Fibroblast of skin of right quadriceps (primary cell): ENCODE data around the gene COL6A3.

ENCODE experiments used
- DNase-seq: peaks from one replicate; pipeline ENCODE4 v3.0.0-alpha.2; 2013

The COL6A3 gene

DNA sequence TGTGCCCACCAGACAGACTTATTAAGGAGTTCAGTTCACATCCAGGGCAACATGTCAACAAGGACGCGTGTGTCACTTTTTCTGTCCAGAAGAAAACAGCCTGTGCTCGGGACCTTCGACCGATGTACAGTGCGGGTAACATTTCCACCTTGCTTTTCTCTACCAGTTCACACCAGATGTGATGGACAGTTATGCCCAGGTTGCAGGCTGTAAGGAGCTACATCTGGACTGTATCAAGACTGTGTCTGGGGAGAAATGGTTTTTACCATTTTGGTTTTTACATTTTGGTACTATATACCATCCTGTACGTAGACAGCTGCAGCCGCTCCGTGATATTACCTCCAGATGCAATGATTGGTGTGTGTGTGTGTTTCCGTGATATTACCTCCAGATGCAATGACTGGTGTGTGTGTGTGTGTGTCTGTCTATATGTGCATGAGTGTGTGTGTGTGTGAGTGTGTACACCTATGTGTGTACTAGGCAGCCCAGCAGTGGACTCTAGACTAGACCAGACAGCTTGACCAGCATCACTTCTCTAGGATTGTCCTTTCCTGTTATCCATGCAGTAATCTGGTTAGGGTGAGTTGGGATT is 118.0 kb downstream of the COL6A3 start:
- DNase-seq: no peak

DNA sequence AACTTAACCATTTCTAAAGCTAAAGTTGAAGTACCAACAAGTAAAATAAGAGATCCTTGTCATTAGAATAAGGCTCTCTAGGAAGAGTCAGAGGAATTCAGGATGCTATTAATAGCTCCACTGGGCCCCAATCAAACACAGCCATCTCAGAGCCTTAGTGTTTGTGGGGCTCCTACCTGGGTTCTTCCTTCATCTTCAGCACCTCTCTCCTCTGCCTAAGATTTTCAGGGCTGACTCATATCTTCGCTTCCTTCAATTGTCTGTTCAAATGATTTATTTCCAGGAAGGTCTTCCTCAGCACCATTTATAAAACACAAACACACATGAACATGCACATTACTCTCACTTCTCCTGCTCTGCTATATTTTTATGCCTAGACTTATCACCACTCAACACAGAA is 119.5 kb downstream of the COL6A3 start:
- no peak for DNase-seq

DNA sequence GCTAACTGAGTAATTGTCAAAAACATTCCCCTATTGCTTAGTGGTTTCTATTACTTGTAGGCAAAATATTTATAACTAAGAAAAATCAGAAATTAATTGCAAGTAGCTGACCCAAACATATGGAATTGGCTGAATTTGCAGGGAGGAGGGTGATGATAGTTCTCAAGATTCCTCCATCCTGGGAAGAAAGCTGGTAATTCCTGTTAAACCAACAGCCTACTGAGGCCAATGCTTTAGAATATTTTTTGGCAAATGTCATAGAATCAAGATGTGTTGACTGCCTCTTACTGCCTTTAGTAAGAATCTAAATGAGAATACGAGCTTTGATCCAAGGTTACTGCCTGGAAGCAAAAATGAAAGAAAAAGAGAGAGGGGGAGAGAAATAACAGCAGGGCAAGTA is 120.0 kb downstream of the COL6A3 start:
- peak; percentile 90 for DNase-seq

DNA sequence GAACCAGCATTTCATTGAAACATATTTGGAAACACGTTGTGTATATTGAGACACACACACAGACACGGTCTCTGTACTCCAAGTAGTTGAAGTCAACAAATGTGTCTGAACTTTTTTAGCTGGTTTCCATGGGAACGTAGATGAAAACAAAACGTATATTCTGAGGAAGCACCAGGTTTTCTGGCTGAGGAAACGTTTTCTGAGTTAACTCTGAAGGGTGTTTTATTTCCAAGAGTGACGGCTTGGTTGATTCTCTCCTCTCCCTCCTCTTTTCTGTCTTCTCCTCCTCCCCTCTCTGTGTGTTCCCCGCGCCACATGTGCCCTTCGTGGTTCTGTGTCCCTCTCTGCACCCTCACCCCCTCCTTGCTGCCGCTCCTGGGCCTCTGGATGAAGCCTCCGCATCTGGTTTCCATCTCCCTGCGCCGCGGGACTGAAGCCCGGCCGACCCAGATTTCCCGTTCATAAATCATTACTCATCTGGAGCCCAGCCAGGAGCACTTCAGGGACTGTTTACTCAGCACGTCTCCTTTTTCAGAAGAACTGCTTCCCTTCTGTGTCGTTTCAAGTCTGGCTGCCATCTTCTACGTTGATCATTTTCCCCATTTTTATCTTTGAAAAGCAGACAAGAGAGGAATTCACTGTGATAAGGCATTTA is 122.7 kb downstream of the COL6A3 start:
- DNase-seq: peak; percentile 100

DNA sequence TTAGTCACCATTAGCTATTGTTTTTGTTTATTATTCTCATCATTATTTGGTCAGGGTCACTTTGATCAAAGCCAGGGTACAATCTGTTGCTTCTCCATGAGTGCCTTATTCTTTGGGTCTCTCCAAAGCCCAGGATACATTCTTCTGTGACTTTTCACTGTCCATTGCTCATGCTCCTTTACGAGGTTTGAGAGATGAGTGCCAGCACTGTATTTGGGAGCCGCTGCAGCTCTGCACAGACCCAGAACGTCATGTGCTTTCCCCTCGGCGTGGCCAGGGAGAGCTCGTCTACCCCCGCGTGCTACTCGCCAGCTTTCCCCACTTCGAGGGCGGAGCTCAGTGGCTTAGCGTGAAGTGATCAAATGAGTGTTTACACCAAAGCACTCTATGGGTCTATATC is 123.7 kb downstream of the COL6A3 start:
- DNase-seq: peak; percentile 80

DNA sequence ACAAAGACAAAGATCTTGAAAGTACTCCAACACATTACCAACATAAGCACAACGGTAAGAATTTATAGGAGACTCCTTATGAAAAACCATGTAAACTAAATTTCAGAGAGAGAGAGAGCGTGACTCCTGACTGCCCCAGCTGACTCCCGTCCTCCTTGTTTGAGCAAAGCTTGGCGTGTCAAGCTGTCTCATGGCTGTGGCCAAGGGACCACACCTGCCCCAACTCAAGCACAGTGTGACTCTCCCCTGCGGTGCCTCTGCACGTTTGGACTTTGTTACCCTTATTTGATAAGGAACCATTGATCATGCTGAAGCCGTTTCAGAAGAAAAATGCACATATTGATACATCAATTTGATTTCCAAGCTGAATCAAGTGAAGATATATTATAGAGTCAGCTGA is 124.8 kb downstream of the COL6A3 start:
- no peak for DNase-seq

DNA sequence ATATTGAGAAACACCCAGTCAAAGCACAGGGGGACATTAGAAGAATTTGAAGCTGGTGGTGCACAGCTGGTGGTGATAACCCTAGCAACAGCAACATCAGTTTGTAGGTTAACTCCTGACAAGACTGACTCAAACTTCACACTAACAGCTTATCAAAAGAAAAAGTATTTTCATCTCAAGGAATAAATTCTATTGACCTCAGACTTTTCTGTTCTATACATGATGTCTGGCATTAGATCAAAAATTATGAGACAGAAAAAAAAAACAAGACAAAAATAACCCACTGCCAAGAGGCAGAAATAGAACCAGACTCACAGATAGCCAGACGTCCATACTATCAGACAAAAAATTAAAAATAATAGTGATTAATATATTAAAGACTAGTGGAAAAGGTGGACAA is 126.1 kb downstream of the COL6A3 start:
- no peak for DNase-seq

DNA sequence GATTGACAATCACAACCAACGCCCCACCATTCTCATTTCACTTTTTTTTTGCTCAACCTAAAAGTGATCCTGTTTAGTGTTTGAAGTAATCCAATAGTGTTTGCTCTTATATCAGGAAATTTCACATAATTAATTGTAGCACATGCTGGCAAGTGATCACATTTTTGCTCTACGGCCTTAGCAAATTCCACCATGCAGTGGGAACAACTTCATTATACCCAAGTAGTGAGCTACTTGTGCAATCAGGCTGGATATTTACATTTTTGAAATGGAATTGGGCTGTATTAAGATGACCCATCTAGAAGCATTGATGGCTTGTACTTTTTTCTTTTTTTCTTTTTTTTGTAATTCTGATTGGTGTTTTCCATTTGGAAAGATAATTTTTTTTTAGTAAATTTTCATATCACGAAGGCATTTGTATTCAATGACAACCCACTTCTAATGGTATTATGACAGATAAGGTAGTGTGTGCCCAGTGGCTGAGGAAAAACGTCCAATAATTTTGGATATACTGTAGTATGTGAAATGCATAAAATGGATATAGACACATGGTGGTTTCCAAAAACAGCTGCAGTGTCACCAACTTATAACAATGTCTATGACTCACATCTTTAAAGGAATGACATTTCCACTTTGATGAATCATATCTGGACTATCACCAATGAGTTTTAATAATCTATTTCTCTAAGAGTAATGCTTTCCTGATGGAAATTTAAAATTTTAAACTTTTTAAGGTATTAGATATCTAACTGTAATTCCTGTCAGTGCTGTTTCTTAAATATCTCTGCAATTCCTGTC is 130.6 kb downstream of the COL6A3 start:
- DNase-seq: peak; percentile 79

DNA sequence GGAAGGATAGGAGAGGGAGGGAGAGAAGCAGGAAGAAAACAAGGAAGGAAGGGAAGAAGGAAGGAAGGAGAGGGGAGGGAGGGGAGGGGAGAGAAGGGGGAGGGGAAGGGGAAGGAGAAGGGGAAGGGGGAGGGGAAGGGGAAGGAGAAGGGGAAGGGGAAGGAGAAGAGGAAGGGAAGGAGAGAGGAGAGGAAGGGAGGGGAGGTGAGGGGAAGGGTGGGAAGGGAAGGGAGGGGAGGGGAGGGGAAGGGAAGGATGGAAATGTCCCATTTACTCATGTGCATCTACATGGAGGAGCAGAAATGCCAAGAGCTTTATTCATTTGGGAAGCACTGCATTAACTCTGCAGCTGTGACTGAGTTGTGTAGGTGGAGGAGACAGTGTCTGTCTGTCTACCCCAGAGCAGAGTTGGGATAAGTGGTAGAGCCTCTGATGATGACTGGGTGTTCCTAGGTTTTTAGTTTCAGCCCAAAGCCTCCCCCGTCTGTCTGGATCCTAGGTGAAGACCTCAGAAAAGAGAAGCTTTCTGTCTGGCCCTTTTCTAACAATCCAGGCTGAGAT is 131.3 kb downstream of the COL6A3 start:
- DNase-seq: peak; percentile 83

DNA sequence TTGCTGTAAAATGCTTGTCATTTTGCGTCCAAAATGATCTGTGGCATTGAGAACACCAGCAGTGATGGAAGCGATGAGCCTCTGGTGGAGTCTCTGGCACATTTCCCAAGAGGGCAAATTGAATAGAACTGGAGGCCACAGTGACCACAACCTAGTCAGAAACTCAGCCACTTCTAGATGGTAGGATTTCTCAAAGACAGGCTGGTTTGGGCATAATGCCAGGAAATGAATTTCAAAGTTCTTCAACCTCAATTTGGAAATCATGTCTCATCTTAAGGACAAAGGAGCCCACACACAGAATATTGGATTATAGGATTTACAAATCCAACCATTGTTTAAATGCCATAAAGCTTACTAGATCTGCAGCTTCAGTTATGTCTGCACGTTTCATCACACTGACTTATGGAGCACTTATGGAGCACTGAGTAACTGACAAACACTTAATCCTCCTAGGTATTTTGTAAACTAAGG is 132.1 kb downstream of the COL6A3 start:
- DNase-seq: peak; percentile 99

DNA sequence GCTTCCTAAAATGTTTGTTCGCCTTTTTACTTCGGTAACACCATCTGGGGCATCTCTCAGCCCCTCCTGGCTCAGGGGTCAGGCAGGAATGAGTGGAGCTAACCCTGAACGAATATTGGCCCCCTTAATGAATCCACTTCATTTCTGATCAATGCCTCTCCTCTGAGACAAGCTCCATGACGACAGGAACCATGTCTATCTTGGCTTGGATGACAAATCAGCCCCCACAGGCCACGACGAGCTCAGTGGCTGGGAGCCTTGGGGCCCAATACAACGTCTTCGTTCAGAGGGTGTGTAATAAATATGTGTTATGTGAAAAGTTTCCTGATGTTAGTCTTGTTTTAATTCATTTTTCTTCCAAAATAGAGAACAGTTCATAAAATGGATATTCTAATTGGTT is 133.0 kb downstream of the COL6A3 start:
- peak; percentile 48 for DNase-seq

DNA sequence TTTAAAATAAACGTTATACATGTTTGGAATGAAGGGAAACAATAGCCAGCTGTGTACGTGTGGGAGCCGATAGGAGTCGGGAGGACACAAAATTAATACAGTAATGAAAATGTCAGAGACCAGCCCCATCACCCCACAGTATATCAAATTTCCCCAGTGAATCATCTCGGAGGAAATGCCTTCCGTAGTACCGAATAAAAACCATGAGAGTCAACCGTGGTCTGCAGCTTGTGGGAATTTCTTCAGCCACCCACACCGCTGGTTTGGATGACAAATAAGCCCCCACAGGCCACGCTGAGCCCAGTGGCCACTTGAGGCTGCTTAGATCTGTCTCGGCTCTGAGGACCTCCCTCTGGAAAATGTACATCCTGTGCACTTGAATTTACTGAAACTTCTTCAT is 133.7 kb downstream of the COL6A3 start:
- peak; percentile 99 for DNase-seq

DNA sequence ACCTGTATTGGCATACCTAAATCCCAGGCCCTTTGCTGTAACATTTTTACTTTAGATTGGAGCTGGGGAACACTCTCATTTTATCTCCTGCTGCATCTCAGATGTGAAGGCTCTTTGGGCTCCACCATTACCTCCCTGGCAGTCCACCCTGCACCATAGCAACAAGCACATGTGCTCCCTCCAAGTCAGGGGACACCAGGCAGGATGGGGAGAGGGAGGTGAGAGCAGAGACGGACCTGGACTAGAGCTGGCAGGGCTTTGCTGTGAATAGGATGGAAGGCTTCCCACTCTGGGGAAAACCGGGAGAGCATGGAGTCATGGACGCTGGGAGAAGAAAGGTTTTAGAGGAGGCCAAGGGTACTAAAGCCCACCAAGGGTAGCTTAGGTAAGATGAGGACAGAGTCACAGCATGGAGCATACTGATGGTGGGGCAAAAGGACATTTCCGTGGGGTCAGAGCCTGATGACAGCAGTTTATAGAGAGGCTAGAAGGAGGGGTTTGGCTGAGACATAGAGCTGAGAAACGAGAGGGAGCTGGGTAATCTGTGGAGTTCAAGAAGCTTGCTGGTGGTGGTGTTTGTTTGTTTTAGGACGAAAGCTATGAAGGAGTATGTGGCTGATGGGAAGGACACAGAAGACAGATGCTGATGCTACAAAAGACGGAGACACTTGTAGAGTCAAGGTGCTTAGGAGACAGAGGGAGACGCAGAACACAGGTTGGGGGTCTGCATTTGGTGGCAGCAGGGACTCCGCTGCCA is 134.8 kb downstream of the COL6A3 start:
- no peak for DNase-seq

DNA sequence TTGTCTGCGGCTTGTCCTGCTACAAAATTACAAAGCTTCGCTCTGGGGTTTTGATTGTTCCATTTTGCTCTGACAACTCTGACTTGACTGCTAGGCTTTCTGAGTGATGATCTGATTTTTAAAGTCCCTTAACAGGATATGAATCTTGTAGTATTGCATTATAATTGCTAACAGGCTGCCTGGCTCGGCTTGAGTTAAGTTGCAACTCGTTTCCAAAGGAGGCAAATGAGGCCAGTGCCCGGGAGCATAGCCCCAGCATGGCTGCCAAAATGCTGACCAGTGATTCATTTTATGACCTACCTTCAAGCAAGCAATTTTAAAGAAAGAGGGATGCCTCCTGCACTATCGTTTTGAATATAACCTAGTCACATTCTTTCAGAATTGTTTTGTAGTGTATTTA is 135.4 kb downstream of the COL6A3 start:
- DNase-seq: peak; percentile 91

DNA sequence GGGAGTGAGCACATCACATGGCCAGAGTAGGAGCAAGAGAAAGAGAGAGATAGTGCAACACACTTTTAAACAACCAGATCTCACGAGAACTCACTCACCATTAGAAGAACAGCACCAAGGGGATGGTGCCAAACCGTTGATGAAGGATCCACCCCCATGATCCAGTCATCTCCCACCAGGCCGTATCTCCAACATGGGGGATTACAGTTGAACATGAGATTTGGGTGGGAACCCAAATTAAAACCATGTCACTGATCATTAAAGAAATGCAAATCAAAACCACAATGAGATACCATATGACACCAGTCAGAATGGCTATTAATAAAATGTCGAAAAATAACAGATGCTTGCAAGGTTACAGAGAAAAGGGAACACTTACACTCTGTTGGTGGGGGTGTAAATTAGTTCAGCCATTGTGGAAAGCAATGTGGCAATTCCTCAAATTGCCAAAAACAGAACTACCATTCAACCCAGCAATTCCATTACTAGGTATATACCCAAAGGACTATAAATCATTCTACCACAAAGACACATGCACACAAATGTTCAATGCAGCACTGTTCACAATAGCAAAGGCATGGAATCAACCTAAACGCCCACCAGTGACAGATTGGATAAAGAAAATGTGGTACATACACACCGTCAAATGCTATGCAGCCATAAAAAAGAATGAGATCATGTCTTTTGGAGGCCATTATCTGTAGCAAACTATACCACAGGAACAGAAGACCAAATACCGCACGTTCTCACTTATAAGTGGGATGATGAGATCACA is 137.1 kb downstream of the COL6A3 start:
- DNase-seq: peak; percentile 94
